HFFc6 (cell line): Measurements from ENCODE around the gene UBE4B. TPM values are rescaled to one million over a fixed set of nuclear protein-coding genes. Genes with fewer than 3 reads are reported as not detected.
"Not testable (repeated sequence)": the region's sequence is repeated elsewhere in the genome, so short reads cannot be mapped to it uniquely, and the experiment has no call there.

Experiments used
- DNase-seq: peaks from one replicate; pipeline ENCODE4 v3.0.0-alpha.2; 2018
- H3K27ac Mint-ChIP-seq: 2 replicates; pipeline ENCODE4 v1.8.0; 2020; ENCODE audit warnings: mild to moderate bottlenecking, mixed read lengths
- H3K27me3 Mint-ChIP-seq: 2 replicates; pipeline ENCODE4 v1.8.0; 2021; ENCODE audit warnings: mild to moderate bottlenecking, moderate library complexity, mixed read lengths; ENCODE audit not compliant: insufficient read depth
- H3K36me3 Mint-ChIP-seq: 2 replicates; pipeline ENCODE4 v1.8.0; 2021; ENCODE audit warnings: low read depth, mixed read lengths
- H3K4me1 Mint-ChIP-seq: 2 replicates; pipeline ENCODE4 v1.8.0; 2020; ENCODE audit warnings: low read depth, mixed read lengths
- H3K4me3 Mint-ChIP-seq: 2 replicates; pipeline ENCODE4 v1.8.0; 2020; ENCODE audit warnings: mild to moderate bottlenecking, moderate library complexity, mixed read lengths
- H3K9me3 Mint-ChIP-seq: 2 replicates; pipeline ENCODE4 v1.8.0; 2020; ENCODE audit warnings: mild to moderate bottlenecking, mixed read lengths
- CTCF ChIP-seq: fragments of 200-600 bp; sonication (generic); IDR thresholded peaks from 2 replicates; pipeline ENCODE4 v1.5.0; 2021; ENCODE audit warnings: antibody characterized with exemption, mild to moderate bottlenecking
- total RNA-seq, 6 experiments: library from RNA; stranded (reverse); fragmentation: NEBNext Ultra II Directional; extraction: Animal tissue kit (Norgen Biotek cat#: 25700); gene quantifications; 2 replicates in 1 of 6; 3 replicates in 5 of 6; pipeline ENCODE4 v1.2.3, GENCODE V29; 2021

Gene UBE4B
- total RNA-seq, 6 experiments from 2014 or later = 46.2 to 66.0 (median 58.6) TPM

GRCh38 chr1:10065760-10066159, 33.0 kb downstream of the UBE4B start:
- Mint-ChIP-seq H3K27ac (peak overlapping the region; percentile 93), H3K9me3 (no peaks in the 10 kb centered on the region), H3K4me3 (peak overlapping the region; percentile 79; the same call in 1 of the 2 replicates), H3K27me3 (peaks cover 2% of the 10 kb centered on the region), H3K4me1 (peaks cover 69% of the 10 kb centered on the region), H3K36me3 (peaks cover 5% of the 10 kb centered on the region)
- TF ChIP-seq CTCF = no peak
- no peak for DNase-seq

- peak overlapping the region; percentile 61; the same call in 1 of the 2 replicates for H3K4me3 Mint-ChIP-seq
- H3K27me3 Mint-ChIP-seq = peaks cover 2% of the 10 kb centered on the region
- DNase-seq = no peak
- peak overlapping the region; percentile 36; the same call in 1 of the 2 replicates for H3K27ac Mint-ChIP-seq
- peaks cover 10% of the 10 kb centered on the region for H3K36me3 Mint-ChIP-seq
- no peaks in the 10 kb centered on the region for H3K9me3 Mint-ChIP-seq
- peak; percentile 30 for TF ChIP-seq CTCF
- H3K4me1 Mint-ChIP-seq = peaks cover 77% of the 10 kb centered on the region
Observed at GRCh38 chr1:10068605-10069294, 36.0 kb downstream of the UBE4B start.

- peaks cover 2% of the 10 kb centered on the region for H3K27me3 Mint-ChIP-seq
- peaks cover 10% of the 10 kb centered on the region for H3K36me3 Mint-ChIP-seq
- peak overlapping the region; percentile 53; the same call in 1 of the 2 replicates for H3K4me3 Mint-ChIP-seq
- DNase-seq = peak; percentile 24
- no peaks in the 10 kb centered on the region for H3K9me3 Mint-ChIP-seq
- H3K4me1 Mint-ChIP-seq = peaks cover 77% of the 10 kb centered on the region
- no peak for TF ChIP-seq CTCF
- H3K27ac Mint-ChIP-seq = peak overlapping the region; percentile 78
Observed at GRCh38 chr1:10070206-10070605, 37.4 kb downstream of the UBE4B start.

DNA sequence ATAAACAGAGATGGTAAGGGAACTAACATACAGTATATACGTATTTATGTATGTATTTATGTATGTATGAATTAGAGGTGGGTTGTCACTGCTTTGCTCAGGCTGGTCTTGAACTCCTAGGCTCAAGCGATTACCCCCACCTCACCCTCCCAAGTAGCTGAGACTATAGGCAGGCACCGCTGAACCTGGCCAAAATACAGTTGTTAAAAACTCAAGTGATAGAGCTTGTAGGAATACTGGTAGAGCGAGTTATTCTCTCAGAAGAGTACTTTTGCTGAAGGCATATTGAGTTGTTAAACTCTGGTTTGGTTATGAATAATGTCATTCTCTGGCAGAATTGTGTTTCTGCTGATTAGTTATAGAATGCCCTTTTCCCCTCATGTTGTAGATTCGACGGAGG, 38.9 kb downstream of the UBE4B start:
- H3K27me3 Mint-ChIP-seq = peaks cover 2% of the 10 kb centered on the region
- H3K4me3 Mint-ChIP-seq = no peak overlapping the region
- no peak overlapping the region for H3K27ac Mint-ChIP-seq
- H3K36me3 Mint-ChIP-seq = peaks cover 10% of the 10 kb centered on the region
- no peak for DNase-seq
- no peak for TF ChIP-seq CTCF
- peaks cover 73% of the 10 kb centered on the region for H3K4me1 Mint-ChIP-seq
- no peaks in the 10 kb centered on the region for H3K9me3 Mint-ChIP-seq

- not testable (repeated sequence) for H3K4me3 Mint-ChIP-seq, H3K27me3 Mint-ChIP-seq, DNase-seq, H3K9me3 Mint-ChIP-seq, H3K27ac Mint-ChIP-seq
- H3K36me3 Mint-ChIP-seq = peaks cover 18% of the 10 kb centered on the region
- peaks cover 62% of the 10 kb centered on the region for H3K4me1 Mint-ChIP-seq
Observed at GRCh38 chr1:10073371-10073770, 40.6 kb downstream of the UBE4B start.

DNA sequence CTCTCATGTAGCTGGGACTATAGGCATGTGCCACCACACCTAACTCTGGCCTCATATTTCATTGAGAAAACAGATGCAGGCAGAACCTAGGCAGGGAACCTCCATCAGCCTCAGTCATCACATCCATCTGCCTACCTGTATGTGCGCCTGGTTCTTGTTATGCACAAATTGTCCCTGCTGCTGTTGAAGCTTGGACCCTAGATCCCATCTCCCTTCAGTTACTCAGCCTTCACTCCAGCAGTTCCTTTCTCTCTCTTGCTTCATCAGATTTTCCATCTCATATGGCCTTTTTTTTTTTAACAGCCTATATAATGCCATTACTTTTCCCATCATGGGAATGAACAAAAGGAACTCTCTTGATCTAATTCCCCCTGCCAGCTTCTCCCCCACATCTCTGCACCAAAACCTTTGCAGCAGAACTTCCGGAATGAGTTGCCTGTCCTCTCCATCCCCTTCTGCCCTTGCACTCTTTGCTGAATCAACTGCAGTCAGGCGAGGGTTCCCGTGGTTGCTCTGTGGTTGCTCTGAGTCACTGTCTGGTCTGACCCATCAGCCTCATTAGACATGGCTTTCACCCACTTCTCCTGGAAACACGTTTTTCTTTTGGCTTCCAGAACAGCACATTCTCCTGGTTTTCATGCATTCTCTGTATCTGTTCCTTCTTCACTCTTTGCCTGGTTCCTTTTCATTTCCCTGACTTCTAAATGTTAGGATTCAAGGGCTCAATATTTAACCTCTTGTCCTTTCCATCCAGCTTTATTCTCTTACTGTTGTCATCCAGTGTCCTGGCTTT, 41.5 kb downstream of the UBE4B start:
- Mint-ChIP-seq H3K27ac (peak overlapping the region; percentile 70), H3K4me3 (peak overlapping the region; percentile 59), H3K4me1 (peaks cover 54% of the 10 kb centered on the region), H3K36me3 (peaks cover 16% of the 10 kb centered on the region), H3K9me3 (no peaks in the 10 kb centered on the region), H3K27me3 (no peaks in the 10 kb centered on the region; the same call in 1 of the 2 replicates)
- TF ChIP-seq CTCF = no peak
- peak; percentile 96 for DNase-seq
